IMR-90 (cell line): Measurements from ENCODE around the gene PIN1. TPM values are rescaled to one million over a fixed set of nuclear protein-coding genes. Genes with fewer than 3 reads are reported as not detected.

ENCODE experiments used
- ATAC-seq: fragments of 200-7000 bp; cut with Tn5 transposase; 2 replicates; pipeline ENCODE4 v1.9.1; 2020; ENCODE audit warnings: low read depth, mild to moderate bottlenecking, moderate library complexity
- BruUV-seq: library from RNA; stranded (reverse); fragments of 400-500 nt; replicated peaks from 2 replicates; lab custom pipeline; 2021; lab: Mats Ljungman, UMichigan
- CTCF ChIA-PET: fragments of 300-600 bp; formaldehyde crosslinking; extraction: SDS; loops from one replicate; lab custom pipeline; 2021; ENCODE audit warnings: antibody characterized with exemption; lab: Yijun Ruan, JAX
- POLR2A ChIA-PET: fragments of 300-600 bp; sonication (Branson Sonifier 250); formaldehyde crosslinking; loops from one replicate; lab custom pipeline; 2022; ENCODE audit warnings: antibody characterized with exemption; ENCODE audit not compliant: unreplicated experiment; lab: Charles Lee
- DNase-seq: peaks from one replicate; pipeline ENCODE4 v3.0.0; 2013
- H2AFZ ChIP-seq: replicated peaks from 2 replicates; pipeline ENCODE3; 2013; ENCODE audit warnings: low read length, mild to moderate bottlenecking; ENCODE audit not compliant: poor library complexity
- H2AK5ac ChIP-seq: 2 replicates; pipeline ENCODE4 v1.6.1; 2013; ENCODE audit warnings: low read depth, low read length, inconsistent platforms
- H2AK9ac ChIP-seq: replicated peaks from 2 replicates; pipeline ENCODE3; 2013; ENCODE audit warnings: mild to moderate bottlenecking, low read depth, low read length, moderate library complexity; ENCODE audit not compliant: poor library complexity
- H2BK120ac ChIP-seq: 2 replicates; pipeline ENCODE4 v1.6.1; 2013; ENCODE audit warnings: low read depth, low read length, inconsistent platforms
- H2BK15ac ChIP-seq: 3 replicates; pipeline ENCODE4 v1.6.1; 2013; ENCODE audit warnings: low read depth, low read length, inconsistent platforms
- H2BK20ac ChIP-seq: 2 replicates; pipeline ENCODE4 v1.6.1; 2013; ENCODE audit warnings: low read depth, mild to moderate bottlenecking, inconsistent platforms, low read length, moderate library complexity
- H2BK5ac ChIP-seq: 2 replicates; pipeline ENCODE4 v1.6.1; 2013; ENCODE audit warnings: mild to moderate bottlenecking, low read depth, low read length, inconsistent platforms; ENCODE audit not compliant: poor library complexity, severe bottlenecking
- H3K14ac ChIP-seq: replicated peaks from 2 replicates; pipeline ENCODE4 v1.6.1; 2013; ENCODE audit warnings: low read depth, low read length, inconsistent platforms
- H3K18ac ChIP-seq: 2 replicates; pipeline ENCODE4 v1.6.1; 2013; ENCODE audit warnings: low read depth, low read length, control low read depth
- H3K23ac ChIP-seq: 2 replicates; pipeline ENCODE4 v1.6.1; 2013; ENCODE audit warnings: low read depth, low read length, inconsistent platforms
- H3K27ac ChIP-seq: 2 replicates; pipeline ENCODE4 v1.5.1; 2013; ENCODE audit warnings: mild to moderate bottlenecking, control low read depth, low read length; ENCODE audit not compliant: insufficient read depth
- H3K27me3 ChIP-seq: 2 replicates; pipeline ENCODE4 v1.6.1; 2013; ENCODE audit warnings: low read length; ENCODE audit not compliant: control insufficient read depth, insufficient read depth
- H3K36me3 ChIP-seq: 2 replicates; pipeline ENCODE4 v1.6.1; 2013; ENCODE audit warnings: low read length, mixed read lengths; ENCODE audit not compliant: control insufficient read depth, insufficient read depth
- H3K4ac ChIP-seq: 2 replicates; pipeline ENCODE4 v1.6.1; 2013; ENCODE audit warnings: low read depth, low read length, inconsistent platforms
- H3K4me1 ChIP-seq: 2 replicates; pipeline ENCODE4 v1.6.1; 2013; ENCODE audit warnings: low read length, mixed read lengths; ENCODE audit not compliant: control insufficient read depth, insufficient read depth
- H3K4me2 ChIP-seq: 2 replicates; pipeline ENCODE4 v1.6.1; 2013; ENCODE audit warnings: low read depth, mild to moderate bottlenecking, control low read depth, low read length, moderate library complexity
- H3K4me3 ChIP-seq: 2 replicates; pipeline ENCODE4 v1.5.1; 2013; ENCODE audit warnings: low read depth, mild to moderate bottlenecking, control low read depth, low read length, moderate library complexity; ENCODE audit not compliant: insufficient read depth
- H3K56ac ChIP-seq: 2 replicates; pipeline ENCODE4 v1.6.1; 2013; ENCODE audit warnings: low read length, inconsistent platforms; ENCODE audit not compliant: insufficient read depth; ENCODE audit errors: extremely low read depth
- H3K79me1 ChIP-seq, 2 experiments: 2 replicates each; pipeline ENCODE4 v1.6.1; 2013; ENCODE audit warnings: low read length in 2 of 2, inconsistent platforms in 1 of 2, low read depth in 1 of 2
- H3K9ac ChIP-seq: 2 replicates; pipeline ENCODE4 v1.6.1; 2013; ENCODE audit warnings: low read depth, low read length, control low read depth
- H3K9me1 ChIP-seq: 2 replicates; pipeline ENCODE4 v1.6.1; 2013; ENCODE audit warnings: low read length, inconsistent platforms; ENCODE audit not compliant: insufficient read depth
- H3K9me3 ChIP-seq: 2 replicates; pipeline ENCODE4 v1.6.1; 2013; ENCODE audit warnings: low read length; ENCODE audit not compliant: control insufficient read depth, insufficient read depth
- H4K20me1 ChIP-seq: 2 replicates; pipeline ENCODE4 v1.6.1; 2013; ENCODE audit warnings: low read length, inconsistent platforms; ENCODE audit not compliant: insufficient read depth
- H4K5ac ChIP-seq: 2 replicates; pipeline ENCODE4 v1.6.1; 2013; ENCODE audit warnings: mild to moderate bottlenecking, low read depth, low read length, control low read depth
- H4K8ac ChIP-seq, 2 experiments: 2 replicates each; pipeline ENCODE4 v1.6.1; 2013; ENCODE audit warnings: low read depth in 2 of 2, low read length in 2 of 2, control low read depth in 1 of 2, inconsistent platforms in 1 of 2
- H4K91ac ChIP-seq: 2 replicates; pipeline ENCODE4 v1.6.1; 2013; ENCODE audit warnings: low read depth, low read length, inconsistent platforms; ENCODE audit not compliant: insufficient read depth
- BHLHE40 ChIP-seq: fragments of 150-350 bp; IDR thresholded peaks from 2 replicates; pipeline ENCODE4 v1.6.1; 2016; ENCODE audit warnings: mild to moderate bottlenecking, low read depth, low read length
- CEBPB ChIP-seq: IDR thresholded peaks from 2 replicates; pipeline ENCODE4 v1.6.1; 2012; ENCODE audit warnings: low read depth, low read length, improper control_type of control experiment
- FOS ChIP-seq: fragments of 150-350 bp; IDR thresholded peaks from 2 replicates; pipeline ENCODE4 v1.6.1; 2016; ENCODE audit warnings: low read depth, low read length
- MAFK ChIP-seq: IDR thresholded peaks from 2 replicates; pipeline ENCODE4 v1.6.1; 2012; ENCODE audit warnings: low read depth, low read length, improper control_type of control experiment
- MXI1 ChIP-seq: IDR thresholded peaks from 2 replicates; pipeline ENCODE4 v1.6.1; 2012; ENCODE audit warnings: low read depth, mild to moderate bottlenecking, low read length, moderate library complexity, borderline replicate concordance
- RAD21 ChIP-seq: IDR thresholded peaks from 2 replicates; pipeline ENCODE4 v1.6.1; 2012; ENCODE audit warnings: low read length, improper control_type of control experiment
- WGBS, 2 experiments: methylation state at CpG; one replicate each; pipeline versions ENCODE4 v1.1.5 to v1.1.7; 2013; ENCODE audit warnings: missing lambda C conversion rate in 2 of 2; ENCODE audit not compliant: insufficient read length in 1 of 2; ENCODE audit errors: extremely low coverage in 2 of 2; 5-methylcytosine and 5-hydroxymethylcytosine counted together
- dilution Hi-C: fragments of 300-500 bp; cut with HindIII; formaldehyde crosslinking; loops from one replicate; pipeline ENCODE4 v1.14.3; 2018; ENCODE audit warnings: low sequenced_read_pairs; ENCODE audit not compliant: unreplicated experiment
- in situ Hi-C: fragments of 300-500 bp; cut with MboI; formaldehyde crosslinking; loops from 3 replicates; pipeline ENCODE4 v1.14.3; 2019; ENCODE audit warnings: low sequenced_read_pairs, inconsistent platforms, mixed read lengths
- intact Hi-C: fragments of 100-400 bp; cut with micrococcal nuclease; formaldehyde crosslinking; loops from 2 replicates; pipeline ENCODE4 v1.10.0; 2022
- polyA plus RNA-seq, 3 experiments: library from polyadenylated mRNA; depleted of rRNA; stranded (reverse); fragments of >200 nt; gene quantifications; 2 replicates each; pipeline ENCODE4 v1.2.3, GENCODE V29; 2012; ENCODE audit warnings: low replicate concordance in 1 of 3
- total RNA-seq: library from RNA; depleted of rRNA; stranded (reverse); fragments of >200 nt; gene quantifications from 2 replicates; pipeline ENCODE4 v1.2.3, GENCODE V29; 2012
- TF ChIP-seq, protein P1 (sequence below): conservative IDR thresholded peaks from 2 replicates; pipeline ENCODE4 v1.5.1; 2012; ENCODE audit warnings: mild to moderate bottlenecking, low read depth, low read length, improper control_type of control experiment
- TF ChIP-seq, protein P2 (sequence below): fragments of 150-350 bp; IDR thresholded peaks from 2 replicates; pipeline ENCODE4 v1.6.1; 2016; ENCODE audit warnings: low read depth, mild to moderate bottlenecking, low read length, moderate library complexity, borderline replicate concordance
- TF ChIP-seq, protein P3 (sequence below): fragments of 150-350 bp; IDR thresholded peaks from 2 replicates; pipeline ENCODE4 v1.6.1; 2017; ENCODE audit warnings: mild to moderate bottlenecking, antibody characterized with exemption, low read length, low read depth

Gene PIN1
- total and polyA plus RNA-seq, 2 of the 4 experiments (the other 2 are of a cell fraction) = 76.0 to 105 TPM

DNA sequence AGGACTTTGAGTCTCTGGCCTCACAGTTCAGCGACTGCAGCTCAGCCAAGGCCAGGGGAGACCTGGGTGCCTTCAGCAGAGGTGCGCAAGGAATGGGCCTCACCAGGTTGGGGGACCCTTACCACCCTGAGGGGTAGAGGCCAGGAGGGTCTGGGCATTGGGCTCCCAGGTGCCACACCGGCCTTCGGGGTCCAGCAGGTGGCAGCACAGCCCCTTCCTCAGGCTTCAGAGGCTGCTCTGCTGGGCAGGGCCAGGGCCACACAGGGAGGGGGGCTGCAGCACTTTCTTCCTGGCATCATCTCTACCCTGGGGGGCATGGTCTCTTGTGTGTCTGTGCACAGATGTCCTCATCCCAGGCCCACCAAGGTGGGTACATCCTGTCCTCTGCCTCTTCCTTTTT lies 12.9 kb downstream of the PIN1 start:
- H2BK5ac ChIP-seq = no peak overlapping the region
- peaks cover 5% of the 10 kb centered on the region for H3K4me1 ChIP-seq
- no peak overlapping the region for H3K23ac ChIP-seq
- dilution Hi-C loops (no loop called here), intact Hi-C loops (no loop called here), in situ Hi-C loops (no loop called here)
- peak overlapping the region; percentile 42 for H2AK9ac ChIP-seq
- BruUV-seq = no TSS peak
- H4K20me1 ChIP-seq = peaks cover 20% of the 10 kb centered on the region
- no peak overlapping the region for H2BK20ac ChIP-seq
- H3K9ac ChIP-seq = no peak overlapping the region
- H3K4ac ChIP-seq = no peak overlapping the region
- H3K9me3 ChIP-seq = no peaks in the 10 kb centered on the region
- H3K14ac ChIP-seq = no peak overlapping the region
- H4K8ac ChIP-seq = no peak overlapping the region
- ATAC-seq = no peak
- WGBS, 2 experiments = 71% methylated on average over 1 of the region's 4 CpGs; no CpG with 5 or more reads in 1 of the 2 experiments
- no peak overlapping the region for H4K91ac ChIP-seq
- H3K18ac ChIP-seq = no peak overlapping the region
- H3K4me2 ChIP-seq = no peak overlapping the region
- H2AK5ac ChIP-seq = 0 out of 2 replicates have a peak overlapping the region, but pooled peaks have one; percentile 2
- H3K27me3 ChIP-seq = no peaks in the 10 kb centered on the region
- peaks cover 9% of the 10 kb centered on the region; the same call in 1 of the 2 replicates for H3K9me1 ChIP-seq
- H3K79me1 ChIP-seq = peaks cover 21 to 59% of the 10 kb centered on the region in 2 experiments
- TF ChIP-seq BHLHE40 (no peak), RAD21 (peak; percentile 35; the same call in 1 of the 2 replicates), MXI1 (no peak), CEBPB (no peak), FOS (no peak), MAFK (no peak)
- TF ChIP-seq, protein P1, sequence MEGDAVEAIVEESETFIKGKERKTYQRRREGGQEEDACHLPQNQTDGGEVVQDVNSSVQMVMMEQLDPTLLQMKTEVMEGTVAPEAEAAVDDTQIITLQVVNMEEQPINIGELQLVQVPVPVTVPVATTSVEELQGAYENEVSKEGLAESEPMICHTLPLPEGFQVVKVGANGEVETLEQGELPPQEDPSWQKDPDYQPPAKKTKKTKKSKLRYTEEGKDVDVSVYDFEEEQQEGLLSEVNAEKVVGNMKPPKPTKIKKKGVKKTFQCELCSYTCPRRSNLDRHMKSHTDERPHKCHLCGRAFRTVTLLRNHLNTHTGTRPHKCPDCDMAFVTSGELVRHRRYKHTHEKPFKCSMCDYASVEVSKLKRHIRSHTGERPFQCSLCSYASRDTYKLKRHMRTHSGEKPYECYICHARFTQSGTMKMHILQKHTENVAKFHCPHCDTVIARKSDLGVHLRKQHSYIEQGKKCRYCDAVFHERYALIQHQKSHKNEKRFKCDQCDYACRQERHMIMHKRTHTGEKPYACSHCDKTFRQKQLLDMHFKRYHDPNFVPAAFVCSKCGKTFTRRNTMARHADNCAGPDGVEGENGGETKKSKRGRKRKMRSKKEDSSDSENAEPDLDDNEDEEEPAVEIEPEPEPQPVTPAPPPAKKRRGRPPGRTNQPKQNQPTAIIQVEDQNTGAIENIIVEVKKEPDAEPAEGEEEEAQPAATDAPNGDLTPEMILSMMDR = peak; percentile 38
- TF ChIP-seq, protein P2, sequence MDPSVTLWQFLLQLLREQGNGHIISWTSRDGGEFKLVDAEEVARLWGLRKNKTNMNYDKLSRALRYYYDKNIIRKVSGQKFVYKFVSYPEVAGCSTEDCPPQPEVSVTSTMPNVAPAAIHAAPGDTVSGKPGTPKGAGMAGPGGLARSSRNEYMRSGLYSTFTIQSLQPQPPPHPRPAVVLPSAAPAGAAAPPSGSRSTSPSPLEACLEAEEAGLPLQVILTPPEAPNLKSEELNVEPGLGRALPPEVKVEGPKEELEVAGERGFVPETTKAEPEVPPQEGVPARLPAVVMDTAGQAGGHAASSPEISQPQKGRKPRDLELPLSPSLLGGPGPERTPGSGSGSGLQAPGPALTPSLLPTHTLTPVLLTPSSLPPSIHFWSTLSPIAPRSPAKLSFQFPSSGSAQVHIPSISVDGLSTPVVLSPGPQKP = no peak
- TF ChIP-seq, protein P3, sequence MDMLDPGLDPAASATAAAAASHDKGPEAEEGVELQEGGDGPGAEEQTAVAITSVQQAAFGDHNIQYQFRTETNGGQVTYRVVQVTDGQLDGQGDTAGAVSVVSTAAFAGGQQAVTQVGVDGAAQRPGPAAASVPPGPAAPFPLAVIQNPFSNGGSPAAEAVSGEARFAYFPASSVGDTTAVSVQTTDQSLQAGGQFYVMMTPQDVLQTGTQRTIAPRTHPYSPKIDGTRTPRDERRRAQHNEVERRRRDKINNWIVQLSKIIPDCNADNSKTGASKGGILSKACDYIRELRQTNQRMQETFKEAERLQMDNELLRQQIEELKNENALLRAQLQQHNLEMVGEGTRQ = no peak
- no peak overlapping the region for H4K5ac ChIP-seq
- H2AFZ ChIP-seq = no peak overlapping the region
- no peak for DNase-seq
- no peak overlapping the region for H3K56ac ChIP-seq
- no peak overlapping the region for H3K4me3 ChIP-seq
- H2BK15ac ChIP-seq = no peak overlapping the region
- H3K27ac ChIP-seq = no peak overlapping the region
- ChIA-PET POLR2A (no interaction called here), CTCF (no interaction called here)
- peaks cover 30% of the 10 kb centered on the region for H3K36me3 ChIP-seq
- H2BK120ac ChIP-seq = no peak overlapping the region
